Gastroesophageal sphincter (tissue), 4 donors: ENCODE results near the gene CENPK. TPM values are rescaled to one million over a fixed set of nuclear protein-coding genes. Genes with fewer than 3 reads are reported as not detected.
"Not testable (repeated sequence)": the region's sequence is repeated elsewhere in the genome, so short reads cannot be mapped to it uniquely, and the experiment has no call there.

ENCODE experiments used
- ATAC-seq: fragments of 150-250 bp; one replicate; pipeline ENCODE4 v1.9.1; 2016; ENCODE audit warnings: mild to moderate bottlenecking, moderate library complexity
- H3K27ac ChIP-seq, 4 donors: fragments of 200-600 bp; sonication (generic) in 3 of 4; 1 replicate in 3 of 4; 2 replicates in 1 of 4; pipeline ENCODE4 v1.5.1; 2016 to 2019
- H3K27me3 ChIP-seq: fragments of 200-600 bp; sonication (generic); one replicate; pipeline ENCODE4 v1.5.1; 2019
- H3K36me3 ChIP-seq, 2 donors: fragments of 200-600 bp; sonication (generic); one replicate each; pipeline ENCODE4 v1.5.1; 2019; ENCODE audit warnings: control low read depth in 1 of 2
- H3K4me1 ChIP-seq, 3 donors: fragments of 200-600 bp; sonication (generic); 1 replicate in 2 of 3; 2 replicates in 1 of 3; pipeline ENCODE4 v1.5.1; 2016 to 2019; ENCODE audit warnings: control low read depth in 2 of 3
- H3K4me3 ChIP-seq, 2 donors: fragments of 200-600 bp; sonication (generic); one replicate each; pipeline ENCODE4 v1.5.1; 2019; ENCODE audit warnings: mild to moderate bottlenecking in 1 of 2, moderate library complexity in 1 of 2
- H3K9me3 ChIP-seq, 3 donors: fragments of 200-600 bp; sonication (generic); one replicate each; pipeline ENCODE4 v1.5.1; 2017 to 2019; ENCODE audit warnings: control low read depth in 2 of 3
- EP300 ChIP-seq: sonication (generic); formaldehyde crosslinking; IDR thresholded peaks from one replicate; pipeline ENCODE4 v1.6.1; 2017; ENCODE audit warnings: antibody characterized with exemption, mild to moderate bottlenecking
- POLR2A ChIP-seq, 2 donors: fragments of 450-650 bp; IDR thresholded peaks; one replicate each; pipeline ENCODE4 v1.6.1; 2017; ENCODE audit warnings: antibody characterized with exemption in 2 of 2, mild to moderate bottlenecking in 2 of 2, moderate library complexity in 1 of 2
- POLR2AphosphoS5 ChIP-seq: sonication (generic); formaldehyde crosslinking; IDR thresholded peaks from one replicate; pipeline ENCODE4 v1.6.1; 2017; ENCODE audit warnings: antibody characterized with exemption
- WGBS, 2 donors: methylation state at CpG; one replicate each; pipeline ENCODE4 v1.1.5; 2018; ENCODE audit warnings: low coverage in 1 of 2; 5-methylcytosine and 5-hydroxymethylcytosine counted together
- total RNA-seq, 4 donors: library from RNA; depleted of rRNA; stranded (reverse); fragments of >200 nt; gene quantifications; one replicate each; pipeline ENCODE4 v1.1.0, GENCODE V29; 2016
- TF ChIP-seq, protein P1 (sequence below), 4 experiments: fragments of 200-600 bp in 2 of 4; fragments of 450-650 bp in 2 of 4; sonication (generic) in 1 of 4; IDR thresholded peaks; one replicate each; pipeline ENCODE4 v1.5.1; 2017 to 2019; ENCODE audit warnings: antibody characterized with exemption in 4 of 4, mild to moderate bottlenecking in 2 of 4, moderate library complexity in 2 of 4

CENPK gene, protein sequence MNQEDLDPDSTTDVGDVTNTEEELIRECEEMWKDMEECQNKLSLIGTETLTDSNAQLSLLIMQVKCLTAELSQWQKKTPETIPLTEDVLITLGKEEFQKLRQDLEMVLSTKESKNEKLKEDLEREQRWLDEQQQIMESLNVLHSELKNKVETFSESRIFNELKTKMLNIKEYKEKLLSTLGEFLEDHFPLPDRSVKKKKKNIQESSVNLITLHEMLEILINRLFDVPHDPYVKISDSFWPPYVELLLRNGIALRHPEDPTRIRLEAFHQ
- under 1 TPM in 2 of 4 donors, not detected in 2; 0.45 to 0.81 TPM for total RNA-seq

- peaks cover 8 to 45% (median 15%) of the 10 kb centered on the region in 3 donors for H3K4me1 ChIP-seq
- no peaks in the 10 kb centered on the region for H3K27me3 ChIP-seq
- H3K9me3 ChIP-seq, result no peaks in the 10 kb centered on the region
- H3K4me3 ChIP-seq, result peak within 1 kb of the TSS; percentile 66 to 96
- peak; percentile 85 for TF ChIP-seq POLR2AphosphoS5
- peak; percentile 47 to 52 for TF ChIP-seq POLR2A (IDR thresholded peaks at IDR 0.05)
- TF ChIP-seq, protein P1, sequence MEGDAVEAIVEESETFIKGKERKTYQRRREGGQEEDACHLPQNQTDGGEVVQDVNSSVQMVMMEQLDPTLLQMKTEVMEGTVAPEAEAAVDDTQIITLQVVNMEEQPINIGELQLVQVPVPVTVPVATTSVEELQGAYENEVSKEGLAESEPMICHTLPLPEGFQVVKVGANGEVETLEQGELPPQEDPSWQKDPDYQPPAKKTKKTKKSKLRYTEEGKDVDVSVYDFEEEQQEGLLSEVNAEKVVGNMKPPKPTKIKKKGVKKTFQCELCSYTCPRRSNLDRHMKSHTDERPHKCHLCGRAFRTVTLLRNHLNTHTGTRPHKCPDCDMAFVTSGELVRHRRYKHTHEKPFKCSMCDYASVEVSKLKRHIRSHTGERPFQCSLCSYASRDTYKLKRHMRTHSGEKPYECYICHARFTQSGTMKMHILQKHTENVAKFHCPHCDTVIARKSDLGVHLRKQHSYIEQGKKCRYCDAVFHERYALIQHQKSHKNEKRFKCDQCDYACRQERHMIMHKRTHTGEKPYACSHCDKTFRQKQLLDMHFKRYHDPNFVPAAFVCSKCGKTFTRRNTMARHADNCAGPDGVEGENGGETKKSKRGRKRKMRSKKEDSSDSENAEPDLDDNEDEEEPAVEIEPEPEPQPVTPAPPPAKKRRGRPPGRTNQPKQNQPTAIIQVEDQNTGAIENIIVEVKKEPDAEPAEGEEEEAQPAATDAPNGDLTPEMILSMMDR (IDR thresholded peaks at IDR 0.05), result no peak
- no peak for TF ChIP-seq EP300
- peak within 1 kb of the TSS; percentile 77 to 85 (median 82) for H3K27ac ChIP-seq
- WGBS, 2 donors, result 0% methylated on average over 9 to 32 of the region's 54 CpGs
- peak; percentile 100 for ATAC-seq
- H3K36me3 ChIP-seq, result peaks cover 0 to 8% of the 10 kb centered on the region in 2 donors
Measured at GRCh38 chr5:65562731-65563701, at the start of gene CENPK, which contains the start of gene PPWD1. Gene CENPK, minus strand, starts transcription at chr5:65563168. Its CDS starts 8,261 bp downstream, at chr5:65554907. Gene PPWD1, plus strand, starts transcription at chr5:65563296. Its CDS starts 15 bp downstream, at chr5:65563311.

- ATAC-seq, result no peak
- WGBS, 2 donors, result 69 to 92% methylated on average over 2 to 4 of the region's 4 CpGs
- H3K9me3 ChIP-seq, result no peaks in the 10 kb centered on the region
- H3K36me3 ChIP-seq, result peaks cover 7 to 96% of the 10 kb centered on the region in 2 donors
- H3K27ac ChIP-seq, result no peak overlapping the region
- peaks cover 0 to 3% (median 0%) of the 10 kb centered on the region in 3 donors for H3K4me1 ChIP-seq
- TF ChIP-seq, protein P1 (IDR thresholded peaks at IDR 0.05), result no peak
- TF ChIP-seq POLR2AphosphoS5 (no peak), EP300 (no peak)
- H3K4me3 ChIP-seq, result no peak overlapping the region
- H3K27me3 ChIP-seq, result no peaks in the 10 kb centered on the region
Measured at GRCh38 chr5:65612298-65612907, 49.4 kb upstream of the CENPK start.

DNA sequence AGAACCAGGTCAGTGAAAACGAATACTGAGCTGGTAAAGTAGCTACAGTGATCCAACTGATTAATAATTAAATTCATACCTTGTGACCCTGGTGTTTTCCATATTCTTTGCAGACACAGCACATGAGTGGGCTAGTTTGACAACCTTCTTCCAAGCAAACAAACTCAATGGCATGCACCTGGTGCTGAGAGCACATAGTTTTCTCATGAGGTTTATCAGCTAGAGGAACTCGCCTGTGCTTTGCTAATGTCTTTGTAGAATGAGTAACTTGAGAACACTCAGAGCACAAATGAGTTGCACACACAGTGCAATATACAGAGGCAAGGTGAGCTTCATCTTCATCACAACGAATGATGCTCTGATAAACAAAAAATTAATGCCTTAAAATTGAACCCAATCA, 48.6 kb upstream of the CENPK start:
- no peak overlapping the region for H3K4me3 ChIP-seq
- peaks cover 0 to 3% (median 0%) of the 10 kb centered on the region in 3 donors for H3K4me1 ChIP-seq
- H3K9me3 ChIP-seq, result no peaks in the 10 kb centered on the region
- no peak for ATAC-seq
- H3K27me3 ChIP-seq, result no peaks in the 10 kb centered on the region
- TF ChIP-seq POLR2A (IDR thresholded peaks at IDR 0.05) (no peak), POLR2AphosphoS5 (no peak), EP300 (no peak)
- TF ChIP-seq, protein P1 (IDR thresholded peaks at IDR 0.05), result no peak
- H3K27ac ChIP-seq, result no peak overlapping the region
- H3K36me3 ChIP-seq, result peaks cover 8 to 100% of the 10 kb centered on the region in 2 donors
- 85 to 90% methylated on average over 2 to 3 of the region's 3 CpGs for WGBS, 2 donors

- H3K27ac ChIP-seq, H3K4me1 ChIP-seq, H3K9me3 ChIP-seq, H3K4me3 ChIP-seq, ATAC-seq, H3K27me3 ChIP-seq: not testable (repeated sequence)
- WGBS, 2 donors, result 100% methylated on average over 1 of the region's 1 CpG; no CpG with 5 or more reads in 1 of the 2 donors
- peaks cover 3 to 96% of the 10 kb centered on the region in 2 donors for H3K36me3 ChIP-seq
Measured at GRCh38 chr5:65601761-65602160, 38.8 kb upstream of the CENPK start.

DNA sequence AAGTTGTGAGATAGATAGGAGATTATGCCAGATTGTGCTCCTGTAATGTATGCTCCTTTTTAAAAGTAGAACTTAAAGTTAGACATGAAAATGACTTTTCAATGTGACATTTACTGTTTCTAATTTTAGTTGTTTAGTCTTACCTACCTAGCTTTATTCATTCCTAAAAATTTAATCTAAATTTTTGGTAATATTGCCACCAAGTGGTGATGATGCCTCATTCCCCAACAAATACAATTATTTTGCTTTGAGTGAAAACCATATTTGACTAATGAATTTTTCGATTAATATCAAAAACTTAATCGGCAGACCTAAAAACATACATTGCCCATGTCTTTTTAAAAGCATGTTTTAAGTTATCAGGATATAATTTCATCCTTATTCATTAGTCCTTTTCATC, 25.7 kb upstream of the CENPK start:
- H3K9me3 ChIP-seq, result no peaks in the 10 kb centered on the region
- no peaks in the 10 kb centered on the region for H3K4me1 ChIP-seq
- H3K27me3 ChIP-seq, result no peaks in the 10 kb centered on the region
- H3K4me3 ChIP-seq, result no peak overlapping the region
- TF ChIP-seq, protein P1 (IDR thresholded peaks at IDR 0.05), result no peak
- no peak for TF ChIP-seq POLR2AphosphoS5
- no peak for TF ChIP-seq POLR2A (IDR thresholded peaks at IDR 0.05)
- no peak for TF ChIP-seq EP300
- ATAC-seq, result no peak
- 83 to 87% methylated on average over 2 of the region's 2 CpGs for whole genome bisulfite sequencing, 2 donors
- no peak overlapping the region for H3K27ac ChIP-seq
- H3K36me3 ChIP-seq, result peaks cover 11 to 96% of the 10 kb centered on the region in 2 donors
